HepG2 (cell line): ENCODE data around the gene LONP1. TPM values are rescaled to one million over a fixed set of nuclear protein-coding genes. Genes with fewer than 3 reads are reported as not detected.
A peak's percentile ranks its signal among the peaks of the same experiment; 100 is the strongest.

Source experiments
- BHLHE40 ChIP-seq: IDR thresholded peaks from 2 replicates; pipeline ENCODE4 v1.6.1; 2011; ENCODE audit warnings: low read length, improper control_type of control experiment
- CREB1 ChIP-seq, 2 experiments: fragments of 450-650 bp in 1 of 2; IDR thresholded peaks; 2 replicates each; pipeline ENCODE4 v1.6.1; 2016 to 2017; ENCODE audit warnings: control low read depth in 1 of 2, mild to moderate bottlenecking in 1 of 2, missing compliant biosample characterization in 1 of 2, missing genetic modification characterization in 1 of 2
- DMAP1 ChIP-seq: IDR thresholded peaks from 2 replicates; pipeline ENCODE4 v1.6.1; 2016
- HDAC1 ChIP-seq: sonication (generic); formaldehyde crosslinking; IDR thresholded peaks from 2 replicates; pipeline ENCODE4 v1.5.1; 2020; ENCODE audit warnings: mild to moderate bottlenecking, missing genetic modification reagents
- HOXA7 ChIP-seq: sonication (generic); formaldehyde crosslinking; IDR thresholded peaks from 2 replicates; pipeline ENCODE4 v1.8.1; 2022; ENCODE audit warnings: mild to moderate bottlenecking, missing genetic modification reagents, moderate library complexity
- ISX ChIP-seq: sonication (generic); formaldehyde crosslinking; conservative IDR thresholded peaks from 2 replicates; pipeline ENCODE4 v1.5.0; 2020; ENCODE audit warnings: missing genetic modification reagents
- KAT8 ChIP-seq: IDR thresholded peaks from 2 replicates; pipeline ENCODE4 v1.6.1; 2016; ENCODE audit warnings: missing genetic modification reagents, missing compliant biosample characterization
- KLF13 ChIP-seq: sonication (generic); formaldehyde crosslinking; IDR thresholded peaks from 2 replicates; pipeline ENCODE4 v1.4.0; 2020; ENCODE audit warnings: mild to moderate bottlenecking, missing genetic modification reagents
- NFIB ChIP-seq: sonication (generic); formaldehyde crosslinking; IDR thresholded peaks from 2 replicates; pipeline ENCODE4 v1.9.0; 2021; ENCODE audit warnings: missing genetic modification reagents, mild to moderate bottlenecking, borderline replicate concordance
- NR2F1 ChIP-seq, 2 experiments: fragments of 450-650 bp in 1 of 2; formaldehyde crosslinking in 1 of 2; IDR thresholded peaks; 2 replicates each; pipeline versions ENCODE4 v1.5.0 to v1.6.1; 2016 to 2020; ENCODE audit warnings: mild to moderate bottlenecking in 1 of 2, missing compliant biosample characterization in 1 of 2, missing genetic modification reagents in 1 of 2, moderate library complexity in 1 of 2
- POGZ ChIP-seq: sonication (generic); formaldehyde crosslinking; IDR thresholded peaks from 2 replicates; pipeline ENCODE4 v1.4.0; 2020; ENCODE audit warnings: mild to moderate bottlenecking, missing genetic modification reagents
- POLR2AphosphoS5 ChIP-seq: IDR thresholded peaks from 2 replicates; pipeline ENCODE4 v1.6.1; 2012; ENCODE audit warnings: low read depth, low read length
- SETDB1 ChIP-seq: sonication (generic); formaldehyde crosslinking; IDR thresholded peaks from 2 replicates; pipeline ENCODE4 v1.5.1; 2020; ENCODE audit warnings: missing genetic modification reagents, mild to moderate bottlenecking, borderline replicate concordance
- SIN3A ChIP-seq: IDR thresholded peaks from 2 replicates; pipeline ENCODE4 v1.6.1; 2011; ENCODE audit warnings: low read depth, mild to moderate bottlenecking, control low read depth, low read length, borderline replicate concordance
- SIX4 ChIP-seq: sonication (generic); formaldehyde crosslinking; IDR thresholded peaks from 2 replicates; pipeline ENCODE4 v1.4.0; 2020; ENCODE audit warnings: missing genetic modification reagents
- THYN1 ChIP-seq: sonication (generic); formaldehyde crosslinking; IDR thresholded peaks from 2 replicates; pipeline ENCODE4 v1.8.1; 2023; ENCODE audit warnings: low read depth, mild to moderate bottlenecking, moderate library complexity, missing genetic modification reagents, borderline replicate concordance
- TSC22D2 ChIP-seq: sonication (generic); formaldehyde crosslinking; IDR thresholded peaks from 2 replicates; pipeline ENCODE4 v1.5.1; 2020; ENCODE audit warnings: missing genetic modification reagents, mild to moderate bottlenecking, borderline replicate concordance
- U2AF1 ChIP-seq: fragments of 200-400 bp; formaldehyde crosslinking; optimal IDR thresholded peaks from 2 replicates; pipeline ENCODE3; 2017; ENCODE audit warnings: mild to moderate bottlenecking, low read depth, low read length
- ZBTB7A ChIP-seq: sonication (generic); formaldehyde crosslinking; IDR thresholded peaks from 2 replicates; pipeline ENCODE4 v1.8.0; 2022; ENCODE audit warnings: mild to moderate bottlenecking, missing genetic modification reagents
- ZC3H4 ChIP-seq: sonication (generic); formaldehyde crosslinking; IDR thresholded peaks from 2 replicates; pipeline ENCODE4 v1.4.0; 2020; ENCODE audit warnings: missing genetic modification reagents, borderline replicate concordance
- ZMYM4 ChIP-seq: sonication (generic); formaldehyde crosslinking; IDR thresholded peaks from 2 replicates; pipeline ENCODE4 v1.8.1; 2023; ENCODE audit warnings: mild to moderate bottlenecking, missing genetic modification reagents
- ZNF234 ChIP-seq: sonication (generic); formaldehyde crosslinking; conservative IDR thresholded peaks from 2 replicates; pipeline ENCODE4 v1.5.1; 2020; ENCODE audit warnings: mild to moderate bottlenecking, missing genetic modification reagents
- ZNF350 ChIP-seq: sonication (generic); formaldehyde crosslinking; IDR thresholded peaks from 2 replicates; pipeline ENCODE4 v1.4.0; 2020; ENCODE audit warnings: mild to moderate bottlenecking, low read depth, missing genetic modification reagents, borderline replicate concordance
- ZNF432 ChIP-seq: sonication (generic); formaldehyde crosslinking; IDR thresholded peaks from 2 replicates; pipeline ENCODE4 v1.5.0; 2020; ENCODE audit warnings: missing genetic modification reagents, mild to moderate bottlenecking, borderline replicate concordance
- ZNF484 ChIP-seq: sonication (generic); formaldehyde crosslinking; IDR thresholded peaks from 2 replicates; pipeline ENCODE4 v1.5.1; 2020; ENCODE audit warnings: mild to moderate bottlenecking, low read depth, missing genetic modification reagents, borderline replicate concordance
- ZNF792 ChIP-seq: IDR thresholded peaks from 2 replicates; pipeline ENCODE4 v1.6.1; 2016
- polyA plus RNA-seq, 8 experiments: library from polyadenylated mRNA; depleted of rRNA in 3 of 8; stranded (reverse) in 7 of 8; unstranded in 1 of 8; fragments of >200 nt; fragmentation: Illumina TruSeq in 4 of 8; extraction: Trizol in 4 of 8; gene quantifications; 2 replicates each; pipeline versions ENCODE4 v1.2.1 to v1.2.3, GENCODE V29; 2011 to 2016; ENCODE audit warnings: low read depth in 4 of 8, missing spikeins in 1 of 8, mixed read lengths in 1 of 8; ENCODE audit not compliant: insufficient read depth in 1 of 8
- total RNA-seq, 5 experiments: library from RNA; depleted of rRNA; stranded (reverse); fragments of >200 nt; fragmentation: Illumina TruSeq; extraction: Trizol; gene quantifications; 2 replicates each; pipeline ENCODE4 v1.2.3, GENCODE V29; 2016; ENCODE audit warnings: low read depth in 1 of 5
- TF ChIP-seq, protein P1 (sequence below): sonication (generic); formaldehyde crosslinking; conservative IDR thresholded peaks from 2 replicates; pipeline ENCODE4 v1.4.0; 2020; ENCODE audit warnings: missing genetic modification reagents
- TF ChIP-seq, protein P2 (sequence below): sonication (generic); formaldehyde crosslinking; IDR thresholded peaks from 2 replicates; pipeline ENCODE4 v1.4.0; 2020; ENCODE audit warnings: missing genetic modification reagents; ENCODE audit errors: not compliant biosample characterization
- TF ChIP-seq, protein P3 (sequence below): IDR thresholded peaks from 2 replicates; pipeline ENCODE4 v1.6.1; 2016; ENCODE audit warnings: missing genetic modification reagents, missing compliant biosample characterization

Gene LONP1
- total and polyA plus RNA-seq, 2 of the 13 experiments (the other 11 are each of a cell fraction or from before 2014, with no cell fraction given), result 59.5 to 76.8 TPM

DNA sequence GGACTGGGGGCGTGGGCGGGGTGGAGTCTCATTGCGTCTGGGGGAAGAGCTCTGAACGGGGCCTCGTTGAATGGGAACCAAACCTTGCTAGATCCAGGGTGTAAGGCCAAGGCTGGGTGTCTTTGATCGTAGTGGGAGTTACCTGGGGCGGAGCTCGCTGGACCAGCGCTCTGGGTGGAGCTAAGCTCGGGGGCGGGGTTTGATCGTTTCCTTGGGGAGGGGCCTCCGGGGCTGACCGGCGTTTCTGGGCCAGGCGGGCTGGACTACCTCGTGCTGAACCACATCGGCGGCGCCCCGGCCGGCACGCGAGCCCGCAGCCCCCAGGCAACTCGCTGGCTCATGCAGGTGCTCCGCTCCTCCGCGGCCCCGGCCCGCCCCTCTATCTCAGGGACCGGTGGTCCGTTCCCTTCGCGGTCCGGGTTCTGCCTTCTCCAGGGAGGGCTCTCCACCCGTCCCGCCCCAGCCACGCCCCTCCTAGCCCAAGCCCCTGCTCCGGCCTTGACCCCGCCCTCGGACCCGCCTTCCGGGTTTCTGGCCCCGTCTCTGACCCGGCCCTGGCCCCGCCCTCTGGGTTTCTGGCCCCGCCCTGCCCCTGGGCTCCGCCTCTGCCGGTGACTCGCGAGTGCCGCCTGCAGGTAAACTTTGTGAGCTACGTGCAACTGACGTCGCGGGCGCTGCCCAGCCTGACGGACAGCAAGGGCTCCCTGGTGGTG, 33.1 kb downstream of the LONP1 start (continued):
- TF ChIP-seq ZNF350, result 0 out of 2 replicates have a peak, but pooled peaks have one; percentile 32
- peak; percentile 31; the same call in 1 of the 2 replicates for TF ChIP-seq POGZ (CRISPR knock-in tag)
- no peak for TF ChIP-seq ZNF234
- no peak for TF ChIP-seq ISX (CRISPR knock-in tag)
- TF ChIP-seq HOXA7 (CRISPR knock-in tag), result no peak
- TF ChIP-seq TSC22D2 (CRISPR knock-in tag), result no peak
- TF ChIP-seq, protein P1, sequence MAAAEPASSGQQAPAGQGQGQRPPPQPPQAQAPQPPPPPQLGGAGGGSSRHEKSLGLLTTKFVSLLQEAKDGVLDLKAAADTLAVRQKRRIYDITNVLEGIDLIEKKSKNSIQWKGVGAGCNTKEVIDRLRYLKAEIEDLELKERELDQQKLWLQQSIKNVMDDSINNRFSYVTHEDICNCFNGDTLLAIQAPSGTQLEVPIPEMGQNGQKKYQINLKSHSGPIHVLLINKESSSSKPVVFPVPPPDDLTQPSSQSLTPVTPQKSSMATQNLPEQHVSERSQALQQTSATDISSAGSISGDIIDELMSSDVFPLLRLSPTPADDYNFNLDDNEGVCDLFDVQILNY, result no peak
- no peak for TF ChIP-seq ZNF484 (CRISPR knock-in tag)
- TF ChIP-seq U2AF1, result no peak
- no peak for TF ChIP-seq NFIB (CRISPR knock-in tag)
- no peak for TF ChIP-seq SETDB1 (CRISPR knock-in tag)
- TF ChIP-seq POLR2AphosphoS5, result peak; percentile 57
- no peak; the same call in 1 of the 2 replicates for TF ChIP-seq DMAP1
- TF ChIP-seq, protein P2, sequence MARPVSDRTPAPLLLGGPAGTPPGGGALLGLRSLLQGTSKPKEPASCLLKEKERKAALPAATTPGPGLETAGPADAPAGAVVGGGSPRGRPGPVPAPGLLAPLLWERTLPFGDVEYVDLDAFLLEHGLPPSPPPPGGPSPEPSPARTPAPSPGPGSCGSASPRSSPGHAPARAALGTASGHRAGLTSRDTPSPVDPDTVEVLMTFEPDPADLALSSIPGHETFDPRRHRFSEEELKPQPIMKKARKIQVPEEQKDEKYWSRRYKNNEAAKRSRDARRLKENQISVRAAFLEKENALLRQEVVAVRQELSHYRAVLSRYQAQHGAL, result no peak
- no peak for TF ChIP-seq ZNF432 (CRISPR knock-in tag)
- TF ChIP-seq, protein P3, sequence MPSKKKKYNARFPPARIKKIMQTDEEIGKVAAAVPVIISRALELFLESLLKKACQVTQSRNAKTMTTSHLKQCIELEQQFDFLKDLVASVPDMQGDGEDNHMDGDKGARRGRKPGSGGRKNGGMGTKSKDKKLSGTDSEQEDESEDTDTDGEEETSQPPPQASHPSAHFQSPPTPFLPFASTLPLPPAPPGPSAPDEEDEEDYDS (CRISPR knock-in tag), result peak; percentile 8; the same call in 1 of the 2 replicates
- no peak for TF ChIP-seq ZC3H4 (CRISPR knock-in tag)
- no peak for TF ChIP-seq SIX4
- no peak for TF ChIP-seq ZBTB7A (CRISPR knock-in tag)
- no peak; the same call in 1 of the 2 replicates for TF ChIP-seq ZNF792 (CRISPR knock-in tag)
- peak; percentile 13; the same call in 1 of the 2 replicates for TF ChIP-seq KAT8 (CRISPR knock-in tag)
- TF ChIP-seq KLF13 (CRISPR knock-in tag), result no peak
- peak; percentile 34; the same call in 1 of the 2 replicates for TF ChIP-seq HDAC1 (CRISPR knock-in tag)
- TF ChIP-seq THYN1 (CRISPR knock-in tag), result no peak
- peak; percentile 89 for TF ChIP-seq CREB1 (IDR thresholded peaks at IDR 0.05)
- TF ChIP-seq CREB1 (CRISPR knock-in tag; IDR thresholded peaks at IDR 0.05), result peak; percentile 57
- peak in 1 of 2 experiments; percentile 77; a peak in 2 of 4 replicates for TF ChIP-seq NR2F1 (CRISPR knock-in tag; IDR thresholded peaks at IDR 0.05)
- peak; percentile 40; the same call in 1 of the 2 replicates for TF ChIP-seq SIN3A
- TF ChIP-seq ZMYM4 (CRISPR knock-in tag), result 0 out of 2 replicates have a peak, but pooled peaks have one; percentile 20
- TF ChIP-seq BHLHE40, result peak; percentile 51; the same call in 1 of the 2 replicates
